ENCODE results near the gene ELMO2.
A peak's percentile ranks its signal among the peaks of the same experiment; 100 is the strongest.

ELMO2 gene

DNA sequence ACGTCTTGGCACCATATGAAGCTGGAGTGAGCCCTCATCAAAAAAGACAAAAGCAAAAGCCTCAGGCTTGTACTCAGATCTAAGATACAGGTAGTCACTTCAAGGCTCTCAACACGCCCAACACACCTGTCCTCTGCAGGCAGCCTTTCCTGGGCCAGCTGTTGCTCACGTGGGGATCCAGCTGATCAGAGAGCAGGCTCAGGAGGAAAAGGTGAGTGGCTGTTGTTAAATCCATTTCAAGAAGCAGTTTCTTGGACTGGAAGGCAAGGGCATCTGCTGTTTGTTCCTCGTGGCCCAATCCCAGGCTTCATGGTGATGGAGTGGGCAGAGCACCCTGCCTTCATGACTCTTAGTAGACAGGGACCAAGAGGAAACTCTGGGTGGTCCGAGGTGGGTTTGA is 39.6 kb downstream of the ELMO2 start:
- Mint-ChIP-seq H3K4me3 (no peak overlapping the region), H3K27me3 (no peaks in the 10 kb centered on the region), H3K27ac (peak overlapping the region; percentile 19), H3K36me3 (ENCODE audit: low read depth) (peaks cover 49% of the 10 kb centered on the region), H3K4me1 (peaks cover 65% of the 10 kb centered on the region), H3K9me3 (no peaks in the 10 kb centered on the region)
- ATAC-seq, result no peak
- DNase-seq, result no peak

DNA sequence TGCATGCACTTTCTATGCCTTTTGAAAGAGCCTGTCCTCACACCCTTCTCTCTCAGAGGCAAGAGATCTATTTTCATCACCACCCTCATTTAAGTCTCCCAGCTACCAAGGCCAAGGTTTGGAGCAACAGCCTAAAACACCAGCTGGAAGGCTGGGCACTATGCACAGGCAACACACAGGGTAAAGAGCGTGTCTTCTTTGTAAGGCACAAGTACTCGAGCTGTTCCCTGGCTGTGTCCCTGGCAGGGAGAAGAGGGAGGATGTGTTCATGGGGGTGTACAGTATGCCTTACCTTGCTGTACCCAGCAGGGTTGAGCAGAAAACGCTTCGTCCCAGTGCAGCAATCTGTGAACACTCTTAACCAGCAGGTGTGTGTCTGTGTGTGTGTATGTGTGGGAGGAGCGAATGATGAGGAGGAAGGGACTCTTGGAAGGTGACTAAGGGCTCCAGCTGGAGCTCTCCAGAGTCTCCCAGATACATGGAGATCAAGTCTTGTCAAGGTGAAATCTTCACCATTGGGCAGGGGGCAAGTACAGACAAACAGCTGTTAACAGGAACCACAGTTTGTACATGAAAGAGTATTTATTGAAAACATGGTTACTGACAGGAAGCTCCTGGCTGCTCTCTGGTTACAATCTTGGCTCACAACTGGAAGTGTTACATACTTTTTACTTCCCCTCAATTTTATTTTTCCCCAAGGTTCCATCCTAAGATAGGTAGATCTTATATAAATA is 40.8 kb downstream of the ELMO2 start:
- DNase-seq, result no peak
- H3K9me3 Mint-ChIP-seq, result no peaks in the 10 kb centered on the region
- peak overlapping the region; percentile 83 for H3K27ac Mint-ChIP-seq
- ATAC-seq, result no peak
- no peaks in the 10 kb centered on the region for H3K27me3 Mint-ChIP-seq
- peaks cover 77% of the 10 kb centered on the region for H3K4me1 Mint-ChIP-seq
- H3K4me3 Mint-ChIP-seq, result no peak overlapping the region
- H3K36me3 Mint-ChIP-seq (ENCODE audit: low read depth), result peaks cover 45% of the 10 kb centered on the region

DNA sequence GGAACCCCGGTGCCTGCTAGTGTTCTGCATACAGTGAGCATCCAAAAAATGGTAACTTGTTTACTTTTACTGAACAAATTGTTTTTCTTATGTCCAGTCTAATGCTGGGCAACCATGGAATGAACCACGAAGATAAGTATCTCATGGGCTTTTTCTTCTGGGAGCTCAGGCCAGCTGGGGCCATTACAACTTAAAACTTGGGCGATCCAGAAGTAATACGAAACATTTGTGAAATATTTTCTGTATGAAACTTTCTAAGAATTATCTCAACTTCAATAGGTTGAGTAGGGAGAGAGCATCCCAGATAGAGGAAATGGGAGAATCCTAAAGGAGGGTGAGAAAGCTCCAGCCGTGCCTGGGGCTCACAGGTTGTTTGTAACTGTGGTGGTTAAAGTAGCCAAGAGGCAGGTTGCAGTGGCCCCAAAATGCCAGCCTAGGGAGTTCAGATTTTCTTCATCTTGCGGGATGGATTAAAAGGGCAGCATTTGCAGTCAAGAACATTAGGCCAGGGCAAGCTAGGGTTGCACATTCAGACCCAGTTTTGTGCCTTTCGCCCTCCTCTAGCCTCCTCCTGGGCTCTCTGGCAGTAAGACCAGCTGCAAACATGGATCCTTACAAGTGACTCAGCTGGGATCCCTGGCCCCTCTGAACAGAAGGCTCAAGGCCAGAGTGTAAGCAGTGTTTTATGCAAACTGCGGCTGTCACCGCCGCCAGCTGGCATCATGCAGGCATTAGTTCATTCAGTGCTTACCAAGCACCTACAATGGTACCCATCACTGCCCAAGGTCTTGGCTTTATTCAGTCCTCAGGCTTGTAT is 41.5 kb downstream of the ELMO2 start:
- peaks cover 42% of the 10 kb centered on the region for H3K36me3 Mint-ChIP-seq (ENCODE audit: low read depth)
- H3K4me3 Mint-ChIP-seq, result peak overlapping the region; percentile 82
- H3K9me3 Mint-ChIP-seq, result no peaks in the 10 kb centered on the region
- peaks cover 82% of the 10 kb centered on the region for H3K4me1 Mint-ChIP-seq
- DNase-seq (no peak), ATAC-seq (no peak)
- H3K27ac Mint-ChIP-seq, result peak overlapping the region; percentile 83
- H3K27me3 Mint-ChIP-seq, result no peaks in the 10 kb centered on the region

DNA sequence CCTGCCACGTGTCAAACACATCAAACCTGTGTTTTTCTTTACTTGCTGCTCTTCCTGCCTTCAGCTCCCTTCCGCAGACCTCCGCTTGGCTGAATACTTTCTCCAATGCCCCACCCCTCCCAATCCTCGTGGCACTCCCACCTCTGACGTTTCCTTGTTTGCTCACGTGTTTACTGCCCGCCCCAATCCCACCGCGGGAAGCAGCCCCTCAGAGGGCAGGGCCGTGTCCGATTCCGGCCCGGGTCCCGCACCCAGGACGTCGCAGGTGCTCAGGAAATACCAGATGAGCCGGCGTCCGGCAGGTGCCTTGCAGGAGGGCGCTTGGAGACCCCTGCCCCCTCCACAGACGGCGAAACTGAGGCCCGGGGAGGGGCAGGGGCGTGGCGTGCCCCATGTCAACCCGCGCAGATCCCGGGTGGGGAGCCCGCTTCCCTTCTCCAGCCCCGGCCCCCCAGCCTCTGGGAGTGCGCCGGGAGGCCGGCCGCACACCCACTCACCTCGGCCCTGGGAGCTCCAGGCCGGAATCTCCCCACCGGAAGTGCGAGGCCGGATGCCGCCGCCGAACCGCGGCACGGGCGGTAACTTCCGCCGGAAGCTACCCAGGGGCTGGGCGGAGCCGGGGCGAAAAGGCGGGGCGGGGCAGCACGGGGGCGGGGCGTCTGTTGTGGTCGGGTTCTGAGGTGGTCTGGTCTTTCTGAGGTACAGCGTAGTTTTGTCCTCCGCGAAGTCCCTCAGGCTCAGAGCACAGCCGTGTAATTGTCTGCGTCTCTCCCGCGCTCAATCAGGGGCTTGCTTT is 42.3 kb downstream of the ELMO2 start:
- Mint-ChIP-seq H3K9me3 (no peaks in the 10 kb centered on the region), H3K36me3 (ENCODE audit: low read depth) (peaks cover 41% of the 10 kb centered on the region), H3K27ac (peak overlapping the region; percentile 83), H3K4me1 (peaks cover 84% of the 10 kb centered on the region), H3K4me3 (peak overlapping the region; percentile 82), H3K27me3 (no peaks in the 10 kb centered on the region)
- DNase-seq (peak; percentile 91), ATAC-seq (peak; percentile 78)

DNA sequence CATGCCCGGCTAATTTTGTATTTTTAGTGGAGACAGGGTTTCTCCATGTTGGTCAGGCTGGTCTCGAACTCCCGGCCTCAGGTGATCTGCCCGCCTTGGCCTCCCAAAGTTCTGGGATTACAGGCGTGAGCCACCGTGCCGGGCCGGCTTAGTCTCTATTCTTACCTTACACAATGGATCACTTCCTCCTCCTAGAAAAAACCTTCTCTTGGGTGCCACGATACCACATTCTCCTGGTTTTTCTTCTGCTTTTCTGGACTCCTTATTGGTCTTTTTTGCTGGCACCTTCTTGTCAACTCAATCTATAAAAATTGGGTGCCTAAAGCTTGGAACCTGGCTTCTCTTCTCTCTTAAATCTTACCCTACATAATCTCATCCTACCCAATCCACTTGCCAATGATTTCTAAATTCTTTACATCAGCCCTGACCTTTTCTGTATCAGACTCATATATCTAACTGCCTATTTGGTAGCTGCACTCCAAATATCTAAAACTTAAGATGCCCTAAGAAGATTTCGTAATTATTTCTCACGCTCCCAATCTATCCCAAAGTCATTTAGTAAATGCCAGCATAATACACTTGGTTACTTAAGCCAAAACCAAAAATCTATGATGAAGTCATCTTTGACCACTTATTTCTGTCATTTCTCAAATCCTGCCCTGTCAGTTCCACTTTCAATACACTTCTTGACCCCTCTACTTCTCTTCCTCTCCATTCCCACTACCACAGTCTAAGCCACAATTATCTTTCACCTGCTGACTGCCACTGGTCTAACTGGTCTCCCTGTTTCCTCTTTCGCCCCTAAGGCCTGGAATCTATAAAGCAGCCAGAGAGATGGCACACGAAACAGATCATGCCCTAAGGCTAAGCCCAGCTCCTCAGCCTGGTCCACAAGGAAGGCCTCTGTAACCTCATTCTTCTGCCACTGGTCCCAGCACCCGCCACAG is 43.2 kb downstream of the ELMO2 start:
- ATAC-seq, result no peak
- no peaks in the 10 kb centered on the region for H3K9me3 Mint-ChIP-seq

DNA sequence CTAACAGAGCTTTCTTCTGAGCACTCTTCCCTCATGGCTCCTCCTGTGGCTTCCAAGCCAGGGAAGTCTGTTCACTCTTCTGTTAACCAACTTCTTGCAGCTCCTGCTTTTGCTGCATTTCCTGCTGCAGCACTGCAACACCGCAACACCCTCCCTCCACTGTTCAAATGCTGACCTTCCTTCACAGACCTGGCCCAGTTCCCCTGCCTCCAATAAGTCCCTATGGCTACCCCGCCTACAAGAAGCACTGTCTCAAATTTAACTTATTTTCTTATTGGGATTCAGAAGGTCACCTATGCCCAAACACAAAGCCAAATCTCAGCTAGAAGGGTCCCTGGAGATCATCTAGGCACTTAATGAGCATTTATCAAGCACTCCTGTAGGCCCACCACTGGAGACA is 44.6 kb downstream of the ELMO2 start:
- ATAC-seq (no peak), DNase-seq (no peak)
- Mint-ChIP-seq H3K4me1 (peaks cover 90% of the 10 kb centered on the region), H3K36me3 (ENCODE audit: low read depth) (peaks cover 35% of the 10 kb centered on the region), H3K27ac (peak overlapping the region; percentile 82), H3K9me3 (no peaks in the 10 kb centered on the region), H3K4me3 (peak overlapping the region; percentile 60), H3K27me3 (no peaks in the 10 kb centered on the region)

More for the DNA sequence above, 43.2 kb downstream of the ELMO2 start:
- no peaks in the 10 kb centered on the region for H3K27me3 Mint-ChIP-seq
- no peak for DNase-seq
- H3K27ac Mint-ChIP-seq, result peak overlapping the region; percentile 83
- peaks cover 84% of the 10 kb centered on the region for H3K4me1 Mint-ChIP-seq
- peak overlapping the region; percentile 82 for H3K4me3 Mint-ChIP-seq
- H3K36me3 Mint-ChIP-seq (ENCODE audit: low read depth), result peaks cover 36% of the 10 kb centered on the region

DNA sequence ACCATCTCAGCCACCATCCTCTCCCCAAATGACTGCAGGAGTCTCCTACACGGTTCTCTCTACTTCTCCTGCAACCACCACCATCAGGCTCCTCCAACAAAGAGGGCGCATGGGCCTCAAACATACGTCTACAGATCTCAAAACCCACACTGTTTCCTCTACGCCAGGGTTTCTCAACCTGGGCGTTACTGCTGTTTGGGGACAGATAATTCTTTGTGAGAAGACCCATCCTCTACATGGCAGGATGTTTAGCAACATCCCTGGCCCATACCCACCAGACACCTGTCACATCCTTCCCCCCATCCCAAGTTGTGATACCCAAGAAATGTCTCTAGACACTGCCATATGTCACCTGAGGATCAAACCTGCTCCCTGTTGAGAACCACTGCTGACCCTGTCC is 45.0 kb downstream of the ELMO2 start:
- Mint-ChIP-seq H3K27me3 (no peaks in the 10 kb centered on the region), H3K27ac (peak overlapping the region; percentile 82), H3K9me3 (no peaks in the 10 kb centered on the region), H3K4me1 (peaks cover 88% of the 10 kb centered on the region), H3K4me3 (peak overlapping the region; percentile 60), H3K36me3 (ENCODE audit: low read depth) (peaks cover 32% of the 10 kb centered on the region)
- no peak for ATAC-seq
- DNase-seq, result no peak

DNA sequence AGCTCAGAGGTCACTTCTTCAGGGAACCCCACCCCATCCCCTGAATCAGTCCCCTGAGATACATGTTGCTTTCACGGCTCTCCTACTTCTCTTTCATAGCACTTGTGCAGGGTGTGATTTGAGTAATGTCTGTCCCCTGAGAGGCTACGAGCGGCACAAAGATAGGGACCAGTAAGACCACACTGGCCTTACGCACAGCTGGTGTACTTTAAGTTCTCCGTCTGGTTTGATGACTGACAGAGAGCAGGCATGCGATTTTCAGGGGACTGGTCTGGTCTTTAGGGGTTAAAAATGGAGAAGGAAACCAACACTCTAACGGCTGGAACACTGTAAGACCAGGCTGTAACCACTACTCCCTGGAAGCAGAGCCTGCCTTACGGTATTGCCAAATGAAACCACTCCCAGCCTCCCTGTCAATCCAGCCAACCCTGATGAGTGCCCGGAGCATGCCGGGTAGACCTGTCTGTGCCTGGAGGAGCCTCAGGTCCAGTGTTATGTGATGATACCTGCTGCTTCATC is 47.1 kb downstream of the ELMO2 start:
- no peaks in the 10 kb centered on the region for H3K27me3 Mint-ChIP-seq
- peaks cover 30% of the 10 kb centered on the region for H3K36me3 Mint-ChIP-seq (ENCODE audit: low read depth)
- ATAC-seq (no peak), DNase-seq (no peak)
- H3K4me1 Mint-ChIP-seq, result peaks cover 80% of the 10 kb centered on the region
- H3K9me3 Mint-ChIP-seq, result no peaks in the 10 kb centered on the region
- H3K27ac Mint-ChIP-seq, result peak overlapping the region; percentile 64
- no peak overlapping the region for H3K4me3 Mint-ChIP-seq

DNA sequence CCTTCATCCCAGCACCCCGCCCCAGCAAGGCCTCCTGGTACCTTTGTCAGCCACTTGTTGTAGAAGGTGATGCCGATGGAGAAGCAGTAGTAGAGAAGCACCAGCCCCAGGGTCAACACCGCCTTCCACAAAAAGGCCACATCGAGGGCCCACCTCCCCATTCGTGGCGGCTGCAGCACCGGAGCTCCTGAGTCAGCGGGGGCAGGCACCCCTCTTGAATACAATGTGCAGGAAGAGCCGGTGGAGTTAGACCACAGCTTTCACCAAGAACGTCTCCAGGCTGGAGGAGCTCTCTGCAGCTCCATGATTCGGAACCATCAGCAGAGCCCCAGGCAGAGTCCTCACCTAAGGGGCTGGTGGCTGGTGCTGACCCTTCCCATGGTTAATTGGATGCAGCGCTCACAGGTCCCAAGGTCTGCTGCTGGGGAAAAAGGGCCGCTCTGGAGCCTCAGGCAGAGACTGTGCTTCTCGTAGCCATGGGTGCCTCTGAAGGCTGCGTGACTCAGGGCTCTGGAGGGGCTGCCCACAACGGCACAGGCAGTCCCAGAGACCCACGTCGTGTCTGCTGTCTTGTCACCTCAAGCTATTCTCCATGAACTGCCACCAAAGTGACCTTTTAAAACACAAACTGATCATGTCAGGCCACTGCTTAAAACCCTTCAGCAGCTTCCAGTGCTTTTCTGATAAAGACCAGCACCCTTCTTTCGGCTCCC is 47.9 kb downstream of the ELMO2 start:
- Mint-ChIP-seq H3K4me3 (no peak overlapping the region), H3K27ac (peak overlapping the region; percentile 64), H3K9me3 (no peaks in the 10 kb centered on the region), H3K27me3 (no peaks in the 10 kb centered on the region), H3K4me1 (peaks cover 76% of the 10 kb centered on the region), H3K36me3 (ENCODE audit: low read depth) (peaks cover 27% of the 10 kb centered on the region)
- no peak for DNase-seq
- ATAC-seq, result no peak

DNA sequence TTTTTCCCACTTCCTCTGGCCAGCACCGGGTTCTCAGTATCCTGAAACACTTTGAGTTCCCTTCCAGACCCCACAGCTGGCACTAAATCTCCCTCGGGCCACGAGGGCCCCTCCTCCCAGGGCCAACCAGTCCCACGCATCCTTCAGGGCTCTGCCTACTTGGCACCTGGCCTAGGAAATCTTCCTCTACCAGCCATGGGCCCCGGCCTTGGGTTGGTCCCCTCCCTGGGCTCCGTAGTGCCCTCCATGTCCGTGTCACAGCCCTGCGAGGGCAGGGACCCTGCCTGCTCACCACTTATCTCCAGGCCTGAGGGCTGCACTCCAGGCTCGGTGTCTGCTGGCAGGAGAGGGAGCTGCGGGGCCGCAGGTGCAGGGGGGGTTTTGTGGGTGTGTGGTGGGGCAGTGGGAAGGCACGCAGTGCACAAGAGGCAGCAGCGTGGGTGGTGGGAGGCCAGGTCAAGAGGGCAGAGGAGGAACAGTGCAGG is 49.3 kb downstream of the ELMO2 start:
- DNase-seq (no peak), ATAC-seq (peak; percentile 4)
- peaks cover 62% of the 10 kb centered on the region for H3K4me1 Mint-ChIP-seq
- peaks cover 22% of the 10 kb centered on the region for H3K36me3 Mint-ChIP-seq (ENCODE audit: low read depth)
- H3K27ac Mint-ChIP-seq, result peak overlapping the region; percentile 49
- H3K9me3 Mint-ChIP-seq, result no peaks in the 10 kb centered on the region
- peak overlapping the region; percentile 6 for H3K4me3 Mint-ChIP-seq
- H3K27me3 Mint-ChIP-seq, result no peaks in the 10 kb centered on the region

DNA sequence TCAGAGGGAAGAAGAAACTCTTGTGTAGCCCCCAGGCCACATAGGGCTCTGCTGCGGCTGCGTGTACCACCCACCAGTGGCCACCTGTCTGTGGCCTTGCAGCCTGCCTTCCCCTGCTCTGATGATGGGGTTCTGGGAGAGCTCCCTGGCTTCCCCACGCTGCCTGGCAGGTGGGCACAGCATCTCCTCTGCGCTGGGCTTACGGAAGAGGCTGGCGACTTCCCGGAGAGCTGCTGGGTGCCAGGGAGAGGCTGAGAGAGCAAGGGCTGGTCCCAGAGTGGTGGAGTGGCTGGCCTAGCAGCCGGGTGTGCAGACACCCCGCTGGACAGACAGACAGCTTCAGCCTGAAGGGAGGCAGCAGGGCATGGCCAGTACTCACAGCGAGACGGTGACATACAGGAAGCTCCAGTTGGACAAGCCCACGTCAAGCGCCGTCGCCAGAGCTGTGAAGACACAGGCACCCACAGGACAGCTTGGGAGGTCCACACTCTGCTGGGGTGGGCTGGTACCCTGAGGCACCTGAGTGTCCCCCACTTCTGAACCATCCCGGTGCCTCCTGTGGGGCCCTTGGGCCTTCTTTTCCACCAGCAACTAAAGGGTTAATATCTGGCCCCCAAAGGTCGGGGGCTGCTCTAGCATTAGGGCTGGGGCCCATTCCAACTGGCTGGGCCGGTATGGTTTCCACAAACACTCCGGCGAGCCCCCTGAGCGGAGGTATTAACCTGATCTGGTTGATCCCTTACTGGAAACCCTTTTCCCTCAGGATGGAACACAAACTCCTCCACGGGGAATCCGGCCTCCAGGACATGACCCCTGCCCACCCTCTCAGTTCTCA is 50.0 kb downstream of the ELMO2 start:
- DNase-seq, result no peak
- ATAC-seq, result no peak
- Mint-ChIP-seq H3K27me3 (no peaks in the 10 kb centered on the region), H3K36me3 (ENCODE audit: low read depth) (peaks cover 22% of the 10 kb centered on the region), H3K4me1 (peaks cover 55% of the 10 kb centered on the region), H3K4me3 (no peak overlapping the region), H3K9me3 (no peaks in the 10 kb centered on the region), H3K27ac (peak overlapping the region; percentile 75)

DNA sequence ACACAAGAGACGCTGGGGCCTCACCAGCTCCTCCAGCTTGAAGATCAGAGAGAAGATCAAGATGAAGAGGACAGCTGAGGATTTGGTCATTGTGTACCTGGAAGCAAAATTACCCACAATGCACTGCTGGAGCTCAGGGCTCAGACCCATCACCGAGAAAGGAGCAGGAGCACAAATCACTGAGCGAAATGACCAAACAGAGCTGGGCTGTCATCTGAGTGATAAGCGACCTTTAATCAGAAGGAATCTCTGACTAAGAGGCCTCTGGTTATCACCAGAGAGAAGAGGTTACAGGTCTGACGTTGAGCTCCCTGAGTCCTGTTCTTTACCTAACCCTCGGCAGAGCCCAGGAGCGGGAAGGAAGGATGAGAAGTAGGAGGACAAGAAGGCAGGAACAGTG is 50.6 kb downstream of the ELMO2 start:
- Mint-ChIP-seq H3K4me3 (no peak overlapping the region), H3K27ac (peak overlapping the region; percentile 75), H3K27me3 (no peaks in the 10 kb centered on the region), H3K36me3 (ENCODE audit: low read depth) (peaks cover 21% of the 10 kb centered on the region), H3K9me3 (no peaks in the 10 kb centered on the region), H3K4me1 (peaks cover 54% of the 10 kb centered on the region)
- peak; percentile 16 for ATAC-seq
- DNase-seq, result no peak

All from activated naive CD8-positive, alpha-beta T cell treated with anti-CD3 and anti-CD28 coated beads, Interleukin-2, amount 50 U/mL, for 24 hours (primary cell).